ENCODE results near the gene INTS6L. TPM values are rescaled to one million over a fixed set of nuclear protein-coding genes. Genes with fewer than 3 reads are reported as not detected.

Gene INTS6L
- total RNA-seq, 1 donor from 2014 or later, result 31.7 TPM

DNA sequence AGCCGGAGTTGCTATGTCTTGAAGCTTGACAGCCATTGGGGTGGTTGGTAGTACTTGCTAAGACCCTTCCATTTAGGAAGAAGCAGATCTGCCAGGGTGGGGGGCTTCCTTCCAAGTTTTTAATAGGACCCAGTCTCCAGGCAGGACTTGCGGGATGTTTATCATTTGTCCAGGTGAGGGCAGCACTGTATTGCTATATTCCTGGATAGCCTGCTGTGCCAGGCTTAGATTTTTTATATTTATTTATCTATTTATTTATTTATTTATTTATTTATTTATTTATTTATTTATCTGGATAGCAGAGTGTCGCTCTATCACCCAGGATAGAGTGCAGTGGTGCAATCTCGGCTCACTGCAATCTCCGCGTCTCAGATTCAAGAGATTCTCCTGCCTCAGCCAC lies 105.5 kb downstream of the INTS6L start:
- DNase-seq (ENCODE audit: low spot score in 2 of 2, unreplicated experiment in 2 of 2), result no peak
- Mint-ChIP-seq H3K27me3 (ENCODE audit: low read depth) (no peaks in the 10 kb centered on the region), H3K9me3 (peaks cover 39% of the 10 kb centered on the region), H3K27ac (no peak overlapping the region), H3K36me3 (no peaks in the 10 kb centered on the region), H3K4me1 (no peaks in the 10 kb centered on the region), H3K4me3 (no peak overlapping the region)
- TF ChIP-seq, protein P1, sequence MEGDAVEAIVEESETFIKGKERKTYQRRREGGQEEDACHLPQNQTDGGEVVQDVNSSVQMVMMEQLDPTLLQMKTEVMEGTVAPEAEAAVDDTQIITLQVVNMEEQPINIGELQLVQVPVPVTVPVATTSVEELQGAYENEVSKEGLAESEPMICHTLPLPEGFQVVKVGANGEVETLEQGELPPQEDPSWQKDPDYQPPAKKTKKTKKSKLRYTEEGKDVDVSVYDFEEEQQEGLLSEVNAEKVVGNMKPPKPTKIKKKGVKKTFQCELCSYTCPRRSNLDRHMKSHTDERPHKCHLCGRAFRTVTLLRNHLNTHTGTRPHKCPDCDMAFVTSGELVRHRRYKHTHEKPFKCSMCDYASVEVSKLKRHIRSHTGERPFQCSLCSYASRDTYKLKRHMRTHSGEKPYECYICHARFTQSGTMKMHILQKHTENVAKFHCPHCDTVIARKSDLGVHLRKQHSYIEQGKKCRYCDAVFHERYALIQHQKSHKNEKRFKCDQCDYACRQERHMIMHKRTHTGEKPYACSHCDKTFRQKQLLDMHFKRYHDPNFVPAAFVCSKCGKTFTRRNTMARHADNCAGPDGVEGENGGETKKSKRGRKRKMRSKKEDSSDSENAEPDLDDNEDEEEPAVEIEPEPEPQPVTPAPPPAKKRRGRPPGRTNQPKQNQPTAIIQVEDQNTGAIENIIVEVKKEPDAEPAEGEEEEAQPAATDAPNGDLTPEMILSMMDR (IDR thresholded peaks at IDR 0.05; ENCODE audit: unreplicated experiment), result no peak

DNA sequence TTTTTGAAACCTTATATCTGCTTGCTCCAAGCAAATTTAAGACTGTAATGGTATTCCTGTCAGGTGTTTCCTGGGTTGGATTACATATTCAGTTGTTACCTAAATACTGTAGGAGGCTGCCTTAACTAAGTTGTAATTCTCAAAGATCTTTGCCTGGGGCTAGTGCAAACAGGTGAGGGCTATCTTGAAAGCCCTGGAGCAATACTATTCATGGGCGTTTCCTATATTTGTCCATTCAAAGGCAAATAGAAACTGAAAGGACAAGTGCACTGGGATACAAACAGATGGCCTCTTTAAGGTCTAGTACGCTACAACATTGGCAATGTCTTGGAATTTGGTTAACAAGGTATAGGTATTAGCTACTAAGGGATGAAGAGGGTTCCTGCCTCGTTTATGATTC lies 108.9 kb downstream of the INTS6L start:
- no peaks in the 10 kb centered on the region for H3K36me3 Mint-ChIP-seq
- H3K4me1 Mint-ChIP-seq, result no peaks in the 10 kb centered on the region
- TF ChIP-seq, protein P1 (IDR thresholded peaks at IDR 0.05; ENCODE audit: unreplicated experiment), result no peak
- no peak overlapping the region for H3K4me3 Mint-ChIP-seq
- DNase-seq (ENCODE audit: low spot score in 2 of 2, unreplicated experiment in 2 of 2), result no peak
- H3K9me3 Mint-ChIP-seq, result peaks cover 59% of the 10 kb centered on the region
- H3K27me3 Mint-ChIP-seq (ENCODE audit: low read depth), result no peaks in the 10 kb centered on the region
- no peak overlapping the region for H3K27ac Mint-ChIP-seq

Other genes with a start within 250 kb of the INTS6L start
- not detected in 3 replicates for gene ETDC, start 211.2 kb upstream of the INTS6L start, total RNA-seq
- gene ZNF75D, start 176.6 kb upstream of the INTS6L start, total RNA-seq, result 12.2 to 12.6 TPM (median 12.5 TPM) in 3 replicates
- gene ZNF449, start 175.9 kb upstream of the INTS6L start, total RNA-seq, result 8.0 to 9.4 TPM (median 8.5 TPM) in 3 replicates
- gene SMIM10L2A, start 98.7 kb upstream of the INTS6L start, total RNA-seq, result 7.8 to 8.7 TPM (median 7.8 TPM) in 3 replicates
- not detected in 3 replicates for gene CT45A1, start 193.0 kb downstream of the INTS6L start, total RNA-seq
- gene CT45A3, start 247.5 kb downstream of the INTS6L start, total RNA-seq, result not detected in 3 replicates

Data from mesothelial cell of epicardium (in vitro differentiated cells).